IMR-90 (cell line): Measurements from ENCODE around the gene SORBS1. TPM values are rescaled to one million over a fixed set of nuclear protein-coding genes. Genes with fewer than 3 reads are reported as not detected.

Experiments
- ATAC-seq: fragments of 200-7000 bp; cut with Tn5 transposase; 2 replicates; pipeline ENCODE4 v1.9.1; 2020; ENCODE audit warnings: low read depth, mild to moderate bottlenecking, moderate library complexity
- BruUV-seq: library from RNA; stranded (reverse); fragments of 400-500 nt; replicated peaks from 2 replicates; lab custom pipeline; 2021; lab: Mats Ljungman, UMichigan
- CTCF ChIA-PET: fragments of 300-600 bp; formaldehyde crosslinking; extraction: SDS; loops from one replicate; lab custom pipeline; 2021; ENCODE audit warnings: antibody characterized with exemption; lab: Yijun Ruan, JAX
- POLR2A ChIA-PET: fragments of 300-600 bp; sonication (Branson Sonifier 250); formaldehyde crosslinking; loops from one replicate; lab custom pipeline; 2022; ENCODE audit warnings: antibody characterized with exemption; ENCODE audit not compliant: unreplicated experiment; lab: Charles Lee
- DNase-seq: peaks from one replicate; pipeline ENCODE4 v3.0.0; 2013
- H2AFZ ChIP-seq: replicated peaks from 2 replicates; pipeline ENCODE3; 2013; ENCODE audit warnings: low read length, mild to moderate bottlenecking; ENCODE audit not compliant: poor library complexity
- H2AK5ac ChIP-seq: 2 replicates; pipeline ENCODE4 v1.6.1; 2013; ENCODE audit warnings: low read depth, low read length, inconsistent platforms
- H2AK9ac ChIP-seq: replicated peaks from 2 replicates; pipeline ENCODE3; 2013; ENCODE audit warnings: mild to moderate bottlenecking, low read depth, low read length, moderate library complexity; ENCODE audit not compliant: poor library complexity
- H2BK120ac ChIP-seq: 2 replicates; pipeline ENCODE4 v1.6.1; 2013; ENCODE audit warnings: low read depth, low read length, inconsistent platforms
- H2BK15ac ChIP-seq: 3 replicates; pipeline ENCODE4 v1.6.1; 2013; ENCODE audit warnings: low read depth, low read length, inconsistent platforms
- H2BK20ac ChIP-seq: 2 replicates; pipeline ENCODE4 v1.6.1; 2013; ENCODE audit warnings: low read depth, mild to moderate bottlenecking, inconsistent platforms, low read length, moderate library complexity
- H2BK5ac ChIP-seq: 2 replicates; pipeline ENCODE4 v1.6.1; 2013; ENCODE audit warnings: mild to moderate bottlenecking, low read depth, low read length, inconsistent platforms; ENCODE audit not compliant: poor library complexity, severe bottlenecking
- H3K14ac ChIP-seq: replicated peaks from 2 replicates; pipeline ENCODE4 v1.6.1; 2013; ENCODE audit warnings: low read depth, low read length, inconsistent platforms
- H3K18ac ChIP-seq: 2 replicates; pipeline ENCODE4 v1.6.1; 2013; ENCODE audit warnings: low read depth, low read length, control low read depth
- H3K23ac ChIP-seq: 2 replicates; pipeline ENCODE4 v1.6.1; 2013; ENCODE audit warnings: low read depth, low read length, inconsistent platforms
- H3K27ac ChIP-seq: 2 replicates; pipeline ENCODE4 v1.5.1; 2013; ENCODE audit warnings: mild to moderate bottlenecking, control low read depth, low read length; ENCODE audit not compliant: insufficient read depth
- H3K27me3 ChIP-seq: 2 replicates; pipeline ENCODE4 v1.6.1; 2013; ENCODE audit warnings: low read length; ENCODE audit not compliant: control insufficient read depth, insufficient read depth
- H3K36me3 ChIP-seq: 2 replicates; pipeline ENCODE4 v1.6.1; 2013; ENCODE audit warnings: low read length, mixed read lengths; ENCODE audit not compliant: control insufficient read depth, insufficient read depth
- H3K4ac ChIP-seq: 2 replicates; pipeline ENCODE4 v1.6.1; 2013; ENCODE audit warnings: low read depth, low read length, inconsistent platforms
- H3K4me1 ChIP-seq: 2 replicates; pipeline ENCODE4 v1.6.1; 2013; ENCODE audit warnings: low read length, mixed read lengths; ENCODE audit not compliant: control insufficient read depth, insufficient read depth
- H3K4me2 ChIP-seq: 2 replicates; pipeline ENCODE4 v1.6.1; 2013; ENCODE audit warnings: low read depth, mild to moderate bottlenecking, control low read depth, low read length, moderate library complexity
- H3K4me3 ChIP-seq: 2 replicates; pipeline ENCODE4 v1.5.1; 2013; ENCODE audit warnings: low read depth, mild to moderate bottlenecking, control low read depth, low read length, moderate library complexity; ENCODE audit not compliant: insufficient read depth
- H3K56ac ChIP-seq: 2 replicates; pipeline ENCODE4 v1.6.1; 2013; ENCODE audit warnings: low read length, inconsistent platforms; ENCODE audit not compliant: insufficient read depth; ENCODE audit errors: extremely low read depth
- H3K79me1 ChIP-seq, 2 experiments: 2 replicates each; pipeline ENCODE4 v1.6.1; 2013; ENCODE audit warnings: low read length in 2 of 2, inconsistent platforms in 1 of 2, low read depth in 1 of 2
- H3K9ac ChIP-seq: 2 replicates; pipeline ENCODE4 v1.6.1; 2013; ENCODE audit warnings: low read depth, low read length, control low read depth
- H3K9me1 ChIP-seq: 2 replicates; pipeline ENCODE4 v1.6.1; 2013; ENCODE audit warnings: low read length, inconsistent platforms; ENCODE audit not compliant: insufficient read depth
- H3K9me3 ChIP-seq: 2 replicates; pipeline ENCODE4 v1.6.1; 2013; ENCODE audit warnings: low read length; ENCODE audit not compliant: control insufficient read depth, insufficient read depth
- H4K20me1 ChIP-seq: 2 replicates; pipeline ENCODE4 v1.6.1; 2013; ENCODE audit warnings: low read length, inconsistent platforms; ENCODE audit not compliant: insufficient read depth
- H4K5ac ChIP-seq: 2 replicates; pipeline ENCODE4 v1.6.1; 2013; ENCODE audit warnings: mild to moderate bottlenecking, low read depth, low read length, control low read depth
- H4K8ac ChIP-seq, 2 experiments: 2 replicates each; pipeline ENCODE4 v1.6.1; 2013; ENCODE audit warnings: low read depth in 2 of 2, low read length in 2 of 2, control low read depth in 1 of 2, inconsistent platforms in 1 of 2
- H4K91ac ChIP-seq: 2 replicates; pipeline ENCODE4 v1.6.1; 2013; ENCODE audit warnings: low read depth, low read length, inconsistent platforms; ENCODE audit not compliant: insufficient read depth
- BHLHE40 ChIP-seq: fragments of 150-350 bp; IDR thresholded peaks from 2 replicates; pipeline ENCODE4 v1.6.1; 2016; ENCODE audit warnings: mild to moderate bottlenecking, low read depth, low read length
- CHD1 ChIP-seq: IDR thresholded peaks from 2 replicates; pipeline ENCODE4 v1.6.1; 2012; ENCODE audit warnings: low read depth, low read length, improper control_type of control experiment
- NFE2L2 ChIP-seq: fragments of 150-350 bp; IDR thresholded peaks from 2 replicates; pipeline ENCODE4 v1.6.1; 2016; ENCODE audit warnings: low read depth, mild to moderate bottlenecking, low read length
- RAD21 ChIP-seq: IDR thresholded peaks from 2 replicates; pipeline ENCODE4 v1.6.1; 2012; ENCODE audit warnings: low read length, improper control_type of control experiment
- RCOR1 ChIP-seq: IDR thresholded peaks from 2 replicates; pipeline ENCODE4 v1.6.1; 2012; ENCODE audit warnings: mild to moderate bottlenecking, low read length, improper control_type of control experiment; ENCODE audit not compliant: insufficient replicate concordance
- RFX5 ChIP-seq: IDR thresholded peaks from 2 replicates; pipeline ENCODE4 v1.8.0; 2012; ENCODE audit warnings: low read depth, mild to moderate bottlenecking, low read length, moderate library complexity
- USF2 ChIP-seq: fragments of 150-350 bp; IDR thresholded peaks from 2 replicates; pipeline ENCODE4 v1.6.1; 2017; ENCODE audit warnings: mild to moderate bottlenecking, antibody characterized with exemption, low read length, low read depth
- WGBS, 2 experiments: methylation state at CpG; one replicate each; pipeline versions ENCODE4 v1.1.5 to v1.1.7; 2013; ENCODE audit warnings: missing lambda C conversion rate in 2 of 2; ENCODE audit not compliant: insufficient read length in 1 of 2; ENCODE audit errors: extremely low coverage in 2 of 2; 5-methylcytosine and 5-hydroxymethylcytosine counted together
- dilution Hi-C: fragments of 300-500 bp; cut with HindIII; formaldehyde crosslinking; loops from one replicate; pipeline ENCODE4 v1.14.3; 2018; ENCODE audit warnings: low sequenced_read_pairs; ENCODE audit not compliant: unreplicated experiment
- in situ Hi-C: fragments of 300-500 bp; cut with MboI; formaldehyde crosslinking; loops from 3 replicates; pipeline ENCODE4 v1.14.3; 2019; ENCODE audit warnings: low sequenced_read_pairs, inconsistent platforms, mixed read lengths
- intact Hi-C: fragments of 100-400 bp; cut with micrococcal nuclease; formaldehyde crosslinking; loops from 2 replicates; pipeline ENCODE4 v1.10.0; 2022
- polyA plus RNA-seq, 3 experiments: library from polyadenylated mRNA; depleted of rRNA; stranded (reverse); fragments of >200 nt; gene quantifications; 2 replicates each; pipeline ENCODE4 v1.2.3, GENCODE V29; 2012; ENCODE audit warnings: low replicate concordance in 1 of 3
- total RNA-seq: library from RNA; depleted of rRNA; stranded (reverse); fragments of >200 nt; gene quantifications from 2 replicates; pipeline ENCODE4 v1.2.3, GENCODE V29; 2012

The SORBS1 gene
- total and polyA plus RNA-seq, 2 of the 4 experiments (the other 2 are of a cell fraction), result 0.18 to 0.32 TPM

- TF ChIP-seq USF2 (no peak), BHLHE40 (no peak), NFE2L2 (no peak), RFX5 (no peak), RAD21 (no peak), CHD1 (no peak)
Measured at GRCh38 chr10:95559896-95560277, 1.3 kb downstream of the SORBS1 start (continued).

- intact Hi-C loops, result no loop called here
- POLR2A ChIA-PET, result no interaction called here
- no peak overlapping the region for H3K14ac ChIP-seq
- H3K4ac ChIP-seq, result no peak overlapping the region
- CTCF ChIA-PET, result no interaction called here
- no peak overlapping the region for H2BK120ac ChIP-seq
- H4K20me1 ChIP-seq, result no peaks in the 10 kb centered on the region
- no peak for DNase-seq
- no peaks in the 10 kb centered on the region for H3K9me1 ChIP-seq
- no peak overlapping the region for H3K27ac ChIP-seq
- H3K4me3 ChIP-seq, result no peak overlapping the region
- peaks cover 24% of the 10 kb centered on the region for H3K27me3 ChIP-seq
- in situ Hi-C loops, result no loop called here
- no peak overlapping the region for H3K18ac ChIP-seq
- peak overlapping the region; percentile 10 for H2AFZ ChIP-seq
- no peak overlapping the region for H2AK5ac ChIP-seq
- 40% methylated on average over 1 of the region's 4 CpGs; no CpG with 5 or more reads in 1 of the 2 experiments for WGBS, 2 experiments
- H2BK20ac ChIP-seq, result no peak overlapping the region
- no peak for ATAC-seq
- H2BK15ac ChIP-seq, result no peak overlapping the region
- BruUV-seq, result no TSS peak
- H3K9me3 ChIP-seq, result no peaks in the 10 kb centered on the region
- no peak overlapping the region for H3K56ac ChIP-seq
- no peaks in the 10 kb centered on the region for H3K79me1 ChIP-seq
- TF ChIP-seq CHD1 (no peak), RCOR1 (no peak), NFE2L2 (no peak)
- no peak overlapping the region for H3K23ac ChIP-seq
- dilution Hi-C loops, result no loop called here
- H4K8ac ChIP-seq, result no peak overlapping the region
- no peaks in the 10 kb centered on the region for H3K36me3 ChIP-seq
- no peak overlapping the region for H2BK5ac ChIP-seq
- no peak overlapping the region for H4K5ac ChIP-seq
- H2AK9ac ChIP-seq, result no peak overlapping the region
- H3K4me2 ChIP-seq, result no peak overlapping the region
- no peaks in the 10 kb centered on the region for H3K4me1 ChIP-seq
- no peak overlapping the region for H4K91ac ChIP-seq
- no peak overlapping the region for H3K9ac ChIP-seq
Measured at GRCh38 chr10:95559471-95559870, 1.7 kb downstream of the SORBS1 start.
